Pons (tissue), 1 donor: ENCODE measurements around the gene CHD9NB.
A peak's percentile ranks its signal among the peaks of the same experiment; 100 is the strongest.

Source experiments
- DNase-seq: peaks from one replicate; pipeline ENCODE4 v3.0.0-alpha.2; 2016; ENCODE audit warnings: low spot score

Gene CHD9NB

DNA sequence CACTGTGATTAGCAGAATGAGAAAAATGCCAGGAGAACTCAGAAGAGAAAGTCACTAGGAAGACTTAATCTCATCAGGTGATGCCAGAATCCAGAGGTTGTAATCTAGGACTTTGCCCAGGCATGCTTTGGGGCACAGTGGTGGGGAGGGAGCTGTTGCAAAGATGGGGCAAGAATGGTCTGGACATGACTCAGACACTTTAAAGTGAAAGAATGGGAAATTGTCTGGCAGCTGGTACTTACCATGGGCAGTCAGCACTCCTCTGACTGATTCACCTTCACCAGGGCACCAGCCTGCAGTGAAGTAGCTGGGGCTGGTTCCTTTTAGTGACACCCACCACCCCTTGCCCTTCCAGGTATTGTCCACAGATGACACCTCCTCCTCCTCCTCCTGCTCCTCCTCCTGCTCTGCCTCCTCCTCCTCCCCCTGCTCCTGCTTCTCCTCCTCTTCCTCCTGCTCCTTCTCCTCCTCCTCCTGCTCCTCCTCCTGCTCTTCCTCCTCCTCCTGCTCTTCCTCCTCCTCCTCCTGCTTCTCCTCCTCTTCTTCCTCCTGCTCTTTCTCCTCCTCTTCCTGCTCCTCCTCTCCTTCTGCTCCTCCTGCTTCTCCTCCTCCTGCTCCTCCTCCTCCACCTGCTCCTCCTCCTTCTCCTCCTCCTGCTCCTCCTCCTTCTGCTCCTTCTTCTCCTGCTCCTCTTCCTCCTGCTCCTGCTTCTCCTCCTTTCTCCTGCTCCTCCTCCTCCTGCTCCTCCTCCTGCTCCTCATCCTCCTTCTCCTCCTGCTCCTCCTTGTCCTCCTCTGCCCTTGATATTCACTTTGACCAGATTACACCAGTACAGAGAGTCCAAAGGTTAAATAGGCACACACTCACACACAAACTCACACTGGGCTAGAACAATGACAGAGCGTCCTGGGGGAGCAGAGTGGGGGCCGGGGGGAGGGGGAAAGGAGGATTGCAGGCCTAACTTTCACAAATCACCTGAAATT, at the start of gene CHD9NB:
Gene CHD9NB (minus strand): TSS at position 379 of the 983 bp plus-strand sequence. CDS start 8,739 bp downstream, outside the sequence.
- DNase-seq = no peak

DNA sequence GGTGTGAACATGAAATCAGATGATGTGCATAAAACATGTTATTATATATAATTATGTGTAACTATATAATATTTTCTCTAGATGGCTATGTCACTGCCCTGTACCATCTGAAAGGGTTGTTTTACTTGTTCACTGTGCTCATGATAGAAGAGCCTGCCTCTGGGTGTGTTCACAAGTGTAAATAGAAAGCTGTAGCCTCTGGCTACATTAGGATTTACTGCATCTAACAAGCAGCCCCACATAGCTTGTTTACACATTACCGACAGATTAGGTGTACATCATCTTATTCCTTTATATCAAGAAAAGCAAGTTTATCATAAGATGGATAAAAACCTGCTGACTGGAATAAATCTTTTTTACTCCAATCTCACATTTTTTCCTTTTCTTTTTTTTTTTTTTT, 48.2 kb upstream of the CHD9NB start:
- DNase-seq = no peak

DNA sequence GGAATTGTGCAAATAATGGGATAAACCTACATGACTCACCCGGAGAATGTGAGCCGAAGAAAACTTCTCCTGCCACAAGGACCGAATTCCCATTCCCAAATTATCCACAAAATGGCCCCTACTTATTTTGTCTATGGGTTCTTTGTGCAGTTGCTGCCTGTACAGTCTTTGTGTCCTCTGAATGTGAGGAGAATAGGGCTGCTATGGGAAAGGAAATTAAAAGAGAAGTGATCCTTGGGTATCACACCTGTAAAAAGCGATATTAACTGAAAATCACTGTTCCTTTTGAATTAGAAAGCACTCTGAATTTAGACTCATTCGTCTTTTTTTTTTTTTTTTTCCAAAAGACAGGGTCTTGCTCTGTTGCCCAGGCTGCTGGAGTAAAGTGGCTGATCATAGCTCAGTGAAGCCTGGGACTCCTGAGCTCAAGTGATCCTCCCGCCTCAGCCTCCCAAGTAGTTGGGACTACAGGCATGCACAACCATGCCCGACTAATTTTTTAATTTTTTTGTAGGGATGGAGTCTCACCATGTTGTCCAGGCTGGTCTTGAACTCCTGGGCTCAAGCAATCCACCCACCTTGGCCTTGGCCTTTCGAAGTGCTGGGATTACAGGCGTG, 47.5 kb upstream of the CHD9NB start:
- DNase-seq = no peak

DNA sequence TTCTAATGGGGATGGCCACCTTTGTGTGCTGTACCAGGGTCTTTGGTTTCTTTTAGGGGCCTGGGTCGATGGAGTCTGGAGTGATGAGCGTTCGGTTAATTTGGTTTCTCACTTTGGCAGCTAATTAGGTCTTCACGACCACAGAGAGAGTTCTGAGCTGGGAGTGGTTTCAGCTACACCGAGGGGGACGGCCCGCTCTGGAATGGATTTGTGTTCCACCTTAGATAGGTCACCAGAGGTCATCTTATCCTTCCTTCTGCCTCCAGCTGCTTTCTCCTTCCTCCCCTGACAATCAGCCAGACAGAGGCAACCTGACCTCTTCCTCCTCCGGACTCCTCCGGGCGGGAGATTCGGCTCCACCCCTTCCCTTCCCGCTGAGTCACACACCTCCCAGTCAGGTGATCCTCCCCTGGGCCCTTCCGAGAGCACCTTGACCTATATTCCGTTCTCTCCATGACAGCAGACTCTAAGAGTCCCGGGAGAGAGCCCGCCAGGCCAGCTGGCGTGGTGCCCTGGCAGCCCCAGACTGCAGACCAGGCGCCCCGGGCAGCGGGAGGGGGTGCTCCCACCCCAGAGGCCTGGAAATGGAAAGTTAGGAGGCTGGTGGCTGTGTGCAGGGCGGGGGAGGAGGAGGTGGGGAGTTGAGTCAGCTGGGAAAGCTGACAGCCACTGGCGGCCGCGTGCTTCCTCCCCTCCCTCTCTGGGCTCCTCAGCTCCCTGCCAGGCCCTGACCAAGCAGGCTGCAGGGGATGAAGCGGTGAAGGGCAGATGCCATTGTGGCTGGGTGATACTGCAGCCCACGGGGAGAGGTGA, 46.8 kb upstream of the CHD9NB start:
- peak; percentile 92 for DNase-seq

DNA sequence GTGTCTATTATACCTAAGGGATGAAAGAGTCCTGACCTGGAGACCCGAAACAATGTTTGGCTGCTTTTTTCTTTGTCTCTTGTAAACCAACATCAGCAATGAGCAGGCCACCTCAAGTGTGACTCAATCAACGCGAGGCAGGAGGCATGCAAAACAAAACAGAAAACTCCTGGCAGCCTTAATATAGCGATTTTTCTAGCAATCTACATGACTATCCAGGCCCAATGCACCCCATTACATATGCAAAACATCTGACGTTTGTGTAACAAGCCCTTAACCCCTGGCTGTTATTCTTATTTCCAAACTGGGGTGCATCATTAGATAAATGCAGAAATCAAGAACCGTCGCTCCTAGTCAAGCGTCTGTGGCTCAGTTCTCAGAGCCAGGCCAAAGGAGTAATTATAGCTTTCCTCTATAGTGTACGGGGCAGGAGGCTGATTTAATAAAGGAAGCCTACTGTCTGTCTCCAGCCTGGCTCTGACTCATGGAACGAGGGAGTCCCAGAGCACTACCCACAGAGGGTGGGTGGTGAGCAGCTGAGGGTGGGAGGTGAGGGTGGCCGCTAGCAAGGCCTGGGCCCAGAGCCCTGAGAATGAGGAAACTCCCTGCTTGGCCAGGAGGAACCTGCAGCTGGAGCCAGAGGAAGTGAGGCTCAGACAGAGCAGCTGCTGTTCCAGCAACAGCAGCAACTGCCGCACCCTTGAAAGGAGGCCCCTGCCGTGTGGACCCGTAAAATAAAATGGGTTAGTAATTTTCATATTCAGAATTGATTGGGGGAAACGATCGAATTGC, 46.0 kb upstream of the CHD9NB start:
- peak; percentile 87 for DNase-seq

DNA sequence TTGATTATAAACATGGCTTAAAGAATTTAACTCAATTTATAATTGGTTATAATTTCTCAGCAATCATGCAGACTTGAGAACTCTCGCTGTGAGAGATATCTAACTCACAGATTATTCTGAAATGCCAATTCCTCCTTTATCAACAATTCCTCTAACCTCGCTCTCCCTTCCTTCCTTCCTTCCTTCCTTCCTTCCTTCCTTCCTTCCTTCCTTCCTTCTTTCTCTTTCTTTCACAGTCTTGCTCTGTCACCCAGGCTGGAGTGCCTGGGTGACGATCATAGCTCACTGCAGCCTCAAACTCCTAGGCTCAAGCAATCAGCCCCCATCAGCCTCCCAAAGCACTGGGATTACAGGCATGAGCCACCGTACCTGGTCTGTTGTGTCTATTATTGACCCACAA, 44.5 kb upstream of the CHD9NB start:
- no peak for DNase-seq

DNA sequence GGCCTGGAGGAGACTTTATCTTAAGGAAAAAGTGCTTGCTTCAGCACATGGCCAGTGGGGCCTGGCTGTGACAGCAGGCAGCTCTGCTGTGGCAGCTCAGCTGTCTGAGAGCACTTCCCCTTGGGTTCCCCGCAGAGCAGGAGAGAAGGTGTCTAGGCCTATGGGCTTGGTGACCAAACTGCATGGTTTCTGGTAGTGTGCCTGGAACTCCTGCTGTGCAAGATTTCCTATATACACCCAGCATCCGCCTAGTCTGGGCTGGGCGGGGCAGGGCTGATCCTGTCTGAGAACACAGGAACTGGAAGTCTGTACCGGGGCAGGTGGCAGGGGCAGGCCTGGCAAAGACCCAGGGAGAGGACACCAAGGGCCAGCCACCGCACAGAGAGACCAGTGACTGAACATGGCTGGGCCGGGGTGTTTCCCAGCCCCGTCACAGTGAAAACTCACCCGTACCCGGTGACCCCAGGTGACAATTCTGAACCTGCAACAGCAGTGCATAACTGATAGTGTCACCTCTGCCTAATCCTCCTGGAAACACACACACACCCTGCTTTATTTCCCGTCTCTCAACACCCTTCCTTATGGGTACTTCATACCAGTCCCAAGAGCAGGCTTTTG, 41.4 kb upstream of the CHD9NB start:
- peak; percentile 63 for DNase-seq

DNA sequence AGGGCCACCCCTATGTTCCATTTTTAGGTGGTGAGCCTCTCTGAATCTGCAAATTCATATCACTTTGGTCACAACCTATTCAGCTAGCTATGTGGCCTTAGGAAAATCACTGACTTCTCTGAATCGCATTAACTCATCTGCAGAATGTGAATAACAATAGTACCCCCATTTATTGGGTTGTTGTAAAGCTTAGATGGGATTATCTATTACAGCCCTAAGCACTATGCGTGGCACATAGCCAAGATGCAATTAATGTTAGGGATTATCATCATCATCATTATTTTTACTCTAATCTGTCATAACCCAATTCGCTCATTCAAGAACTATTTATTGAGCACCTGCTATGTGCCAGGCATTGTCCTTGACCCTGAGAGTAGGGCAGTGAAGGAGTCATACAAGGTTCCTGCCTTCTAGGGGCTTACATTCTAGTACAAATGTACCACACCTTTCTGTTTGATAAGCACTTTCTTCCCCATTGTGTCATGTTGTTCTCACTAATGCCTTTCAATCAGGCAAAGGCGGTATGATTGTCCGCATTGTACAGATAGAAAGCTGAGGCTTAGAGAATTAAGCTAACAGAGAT, 40.6 kb upstream of the CHD9NB start:
- no peak for DNase-seq

DNA sequence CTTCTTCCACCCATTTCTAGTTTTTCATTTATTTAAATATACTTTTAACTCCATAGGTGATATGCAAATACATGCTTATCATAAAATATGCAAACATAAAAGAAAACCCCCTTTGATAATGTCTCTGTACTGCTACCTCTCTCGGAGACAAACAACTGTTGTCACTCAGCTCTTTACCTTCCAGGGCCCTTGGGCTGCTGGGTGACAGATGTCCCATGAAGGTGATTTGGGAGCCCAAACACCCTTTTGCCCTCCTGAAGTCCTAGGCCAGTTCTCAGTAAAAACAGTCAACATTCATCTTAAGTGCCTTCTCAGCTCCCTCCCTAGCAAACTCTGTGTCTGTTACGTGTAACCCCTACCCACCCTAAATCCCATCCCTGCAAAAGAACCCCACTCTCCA, 39.6 kb upstream of the CHD9NB start:
- DNase-seq = no peak

DNA sequence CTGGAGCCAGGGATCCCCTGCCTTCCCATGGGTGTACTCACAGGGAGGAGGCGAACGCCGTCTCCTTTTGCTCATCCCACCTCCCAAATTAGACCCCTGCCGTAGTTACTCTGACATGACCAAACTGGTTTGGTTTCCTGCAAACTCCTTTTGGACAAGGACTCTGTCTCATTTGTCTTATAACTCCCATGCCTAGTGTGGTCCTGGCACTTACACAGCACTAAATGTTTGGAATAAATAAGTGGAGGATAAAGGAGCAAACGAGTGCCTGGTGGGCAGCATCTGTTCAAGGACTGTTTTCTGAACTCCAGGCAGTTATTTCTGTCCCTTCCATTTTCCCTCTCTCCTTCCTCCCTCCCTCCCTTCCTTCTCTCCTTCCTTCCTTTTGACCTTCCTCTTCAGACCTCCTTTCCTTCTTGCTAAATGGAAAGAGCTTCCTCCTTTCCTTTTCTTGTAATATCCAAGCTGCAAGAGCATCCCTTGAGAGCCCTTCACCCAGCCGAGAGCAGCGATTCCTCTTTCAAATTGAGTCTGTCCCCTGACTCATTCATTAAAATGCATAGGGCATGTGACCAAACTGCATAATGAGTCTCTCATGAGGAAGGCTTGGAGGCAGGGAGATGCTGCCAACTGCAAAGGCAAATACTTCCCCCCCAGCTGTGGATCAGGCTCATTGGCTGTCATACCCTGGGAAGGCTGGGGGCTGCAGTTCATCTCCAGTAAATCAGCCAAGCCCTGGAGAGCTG, 38.9 kb upstream of the CHD9NB start:
- DNase-seq = peak; percentile 99

DNA sequence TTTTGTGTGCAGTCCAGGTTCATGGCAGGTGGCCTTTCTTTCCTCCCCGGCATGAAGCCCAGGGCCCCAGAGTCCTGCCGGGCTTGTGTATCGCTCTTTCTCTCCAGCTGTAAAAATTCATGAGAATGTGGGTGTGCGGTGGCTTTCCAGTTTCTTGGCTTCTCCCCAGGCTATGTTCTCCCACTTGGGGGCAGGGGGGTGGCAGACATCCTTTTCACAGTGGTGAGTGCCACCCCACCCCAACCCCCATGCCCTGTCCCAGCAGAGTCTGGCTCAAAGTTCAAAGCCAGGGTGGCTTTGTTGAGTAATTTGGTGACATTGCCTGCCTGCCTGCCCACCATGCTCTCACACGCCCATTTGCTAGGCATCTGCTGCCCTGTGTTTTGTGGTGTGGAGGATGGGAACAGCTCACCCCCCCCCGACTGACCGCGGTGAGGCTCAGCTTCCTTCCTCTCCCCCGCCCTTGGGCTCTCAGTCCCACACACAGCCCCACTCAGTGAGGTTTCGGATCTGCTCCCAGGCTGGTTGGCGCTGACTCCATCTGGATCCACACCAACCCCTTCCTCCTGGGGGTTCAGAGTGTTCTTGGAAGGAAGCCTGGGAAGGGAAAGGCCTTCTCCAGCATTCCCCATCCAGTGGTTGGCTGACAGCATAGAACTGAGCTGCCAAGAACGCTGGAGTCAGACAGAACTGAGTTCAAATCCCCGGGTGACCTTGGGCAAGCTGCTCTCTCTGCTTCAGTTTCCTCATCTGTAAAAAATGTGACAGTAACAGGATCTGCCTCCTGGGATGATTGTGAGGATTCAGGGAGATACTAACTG, 38.1 kb upstream of the CHD9NB start:
- DNase-seq = peak; percentile 90

DNA sequence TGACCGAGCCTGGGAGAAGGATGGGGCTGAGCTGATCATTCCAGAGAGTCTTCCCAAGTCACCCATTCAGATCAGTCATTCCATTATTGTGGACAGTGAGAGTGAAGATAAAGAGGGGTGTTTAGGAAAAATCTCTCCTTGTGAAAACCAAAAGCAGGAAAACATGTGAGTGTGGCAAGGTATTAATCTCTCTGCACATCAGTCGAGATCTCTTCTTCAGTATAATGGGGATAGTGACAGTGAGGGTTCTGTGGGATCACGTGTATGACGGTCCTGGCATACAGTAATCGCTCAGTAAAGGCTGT, 37.5 kb upstream of the CHD9NB start:
- DNase-seq = peak; percentile 62

DNA sequence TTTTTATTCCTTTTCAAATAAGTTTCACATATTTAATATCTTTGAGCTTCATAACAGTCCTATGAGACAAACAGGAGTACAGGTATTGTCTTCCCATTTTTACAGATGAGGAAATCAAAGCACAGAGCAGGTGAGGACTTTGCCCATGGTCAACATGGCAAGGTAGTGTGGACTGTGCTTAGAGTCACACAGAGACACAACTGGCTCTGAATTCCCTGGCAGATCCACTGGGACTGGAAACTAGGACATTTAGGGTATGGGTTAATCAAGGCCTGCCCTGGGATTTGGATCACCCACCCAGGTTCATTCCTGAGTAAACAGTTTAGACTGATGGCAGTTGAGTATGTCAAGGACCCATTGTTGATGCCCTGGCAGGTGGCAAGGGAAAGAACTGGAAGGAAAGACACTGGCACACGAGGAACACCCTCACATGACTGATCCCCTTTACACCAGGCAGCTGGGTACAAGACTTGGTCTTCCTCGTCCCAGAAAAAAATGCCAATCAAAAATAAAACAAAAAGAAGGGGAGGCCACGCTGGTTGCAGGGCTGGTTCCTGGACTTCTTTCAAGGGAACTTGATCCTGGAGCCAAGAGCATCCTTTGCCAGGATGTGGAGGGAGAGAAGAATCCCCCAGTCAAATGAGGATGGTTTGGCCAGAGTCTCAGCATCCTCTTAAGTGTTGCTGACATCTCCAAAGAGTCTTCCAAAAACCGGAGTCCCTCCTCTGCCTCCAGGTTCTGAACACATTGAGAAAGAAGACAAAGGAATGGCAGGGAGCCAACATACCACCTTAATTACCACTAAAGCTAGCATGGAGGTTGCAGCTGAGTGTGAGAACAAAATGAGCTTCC, 37.0 kb upstream of the CHD9NB start:
- peak; percentile 71 for DNase-seq

DNA sequence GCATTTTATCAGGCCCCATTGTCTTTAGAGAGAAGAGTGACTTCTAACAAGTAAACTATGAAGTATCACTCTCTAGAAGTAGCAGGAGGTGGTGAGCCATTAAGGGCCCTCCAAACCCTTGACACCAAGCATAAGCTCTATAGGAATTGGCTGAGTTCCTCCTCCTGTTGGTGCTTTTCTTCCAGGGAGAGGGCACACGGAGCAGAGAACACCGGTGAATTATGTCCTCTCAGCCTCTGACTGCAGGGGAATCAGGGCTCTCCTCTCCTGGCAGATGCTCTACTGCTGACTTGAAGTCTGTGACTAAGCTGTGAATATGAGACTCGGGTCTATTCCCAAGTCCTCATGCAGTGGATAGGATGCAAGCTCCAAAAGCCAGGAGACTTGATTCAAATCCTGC, 34.4 kb upstream of the CHD9NB start:
- no peak for DNase-seq

DNA sequence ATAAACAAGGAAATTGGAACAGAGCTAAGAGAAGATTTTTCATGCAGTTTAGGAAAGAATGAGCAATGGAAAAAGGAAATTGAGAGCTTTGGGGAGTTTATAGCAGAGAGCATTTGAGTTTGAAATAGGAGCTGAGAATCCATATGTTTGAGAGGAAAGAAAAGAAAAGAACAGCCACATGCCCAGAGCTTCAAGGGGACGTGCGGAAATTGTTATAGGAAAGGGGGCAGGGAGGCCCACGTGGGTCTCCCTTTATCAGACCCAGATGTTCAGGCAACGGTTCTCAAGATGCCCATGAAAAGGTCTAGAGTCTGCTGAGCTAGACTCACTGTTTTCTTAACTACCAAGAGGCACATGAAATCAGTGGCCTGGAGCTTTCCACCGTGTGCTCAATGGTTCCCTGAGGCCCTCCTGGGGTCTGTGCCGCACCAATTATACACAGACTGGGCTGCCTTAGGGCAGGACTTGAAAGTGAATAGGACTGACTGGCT, 33.3 kb upstream of the CHD9NB start:
- DNase-seq = no peak

DNA sequence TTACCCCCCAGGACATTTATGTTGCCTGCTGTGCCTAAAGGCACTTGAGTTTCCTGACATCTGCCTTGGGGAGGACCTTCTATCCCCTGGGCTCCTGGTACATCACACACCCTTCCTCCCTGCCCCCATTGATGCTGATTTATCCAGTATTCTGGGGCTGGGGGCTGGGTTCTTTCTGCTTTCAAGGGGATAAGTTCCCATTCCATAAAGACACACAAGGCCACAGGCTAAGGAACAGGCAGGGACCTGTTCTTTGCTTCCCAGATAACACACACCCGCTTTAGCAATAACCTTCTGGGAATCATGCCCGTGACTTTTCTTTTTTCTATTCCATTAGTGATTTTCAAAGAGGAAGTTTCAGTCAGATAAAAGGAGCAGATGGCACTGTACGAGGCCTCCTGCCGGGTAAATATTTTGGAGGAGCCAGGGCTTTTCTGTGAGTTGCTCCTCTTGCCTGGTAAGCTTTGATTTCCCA, 32.7 kb upstream of the CHD9NB start:
- no peak for DNase-seq

DNA sequence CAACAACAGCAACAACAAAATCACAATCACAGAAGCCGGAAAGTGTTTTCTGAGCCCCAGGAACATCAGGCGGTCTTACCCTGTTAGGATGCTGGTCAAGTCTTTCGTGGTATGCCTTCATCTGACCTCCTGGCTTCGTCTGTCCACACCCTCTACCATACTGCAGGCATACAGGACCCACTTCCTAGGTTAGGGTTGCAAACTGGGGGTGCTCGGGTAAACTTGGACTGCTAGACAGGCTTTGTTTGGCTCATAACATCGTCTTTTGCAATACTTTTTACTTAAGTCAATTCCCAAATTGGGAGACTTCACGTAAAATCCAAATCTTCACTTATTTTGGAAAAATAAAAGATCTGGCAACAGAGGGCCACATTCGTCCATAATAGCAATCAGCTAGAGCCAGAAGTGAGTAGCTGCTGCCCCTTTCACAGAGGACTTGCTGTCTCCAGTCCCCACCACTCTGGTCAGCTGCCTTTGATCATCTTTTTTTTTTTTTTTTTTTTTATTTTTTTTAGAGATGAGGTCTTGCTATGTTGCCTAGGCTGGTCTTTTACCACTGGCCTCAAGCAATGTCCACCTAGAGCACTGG, 32.1 kb upstream of the CHD9NB start:
- no peak for DNase-seq

DNA sequence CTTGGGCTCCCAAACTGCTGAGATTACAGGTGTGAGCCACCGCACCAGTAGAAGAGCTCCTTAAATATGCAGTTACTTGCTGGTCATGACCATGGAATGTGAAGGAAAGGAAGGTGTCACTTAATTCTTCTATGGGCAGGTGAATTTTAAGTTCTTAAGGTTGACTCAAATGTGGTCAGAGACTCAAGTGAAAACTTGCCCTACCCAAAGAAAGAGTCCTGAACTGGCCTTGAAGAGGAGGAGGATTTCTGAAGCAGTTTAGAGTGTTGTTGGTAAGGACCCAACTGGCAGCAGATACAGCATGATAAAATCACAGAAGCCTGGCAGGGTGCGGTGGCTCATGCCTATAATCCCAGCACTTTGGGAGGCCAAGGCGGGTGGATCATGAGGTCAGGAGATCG, 31.4 kb upstream of the CHD9NB start:
- DNase-seq = no peak
